Heart left ventricle (tissue), 13 donors: ENCODE measurements around the gene GAL3ST2.

Source experiments
- POLR2A ChIP-seq, 2 donors: fragments of 450-650 bp; IDR thresholded peaks; one replicate each; pipeline ENCODE4 v1.6.1; 2017; ENCODE audit warnings: antibody characterized with exemption in 2 of 2, mild to moderate bottlenecking in 2 of 2, moderate library complexity in 2 of 2
- TF ChIP-seq, protein P1 (sequence below), 12 donors: fragments of 200-600 bp; sonication (generic) in 4 of 12; IDR thresholded peaks; one replicate each; pipeline versions ENCODE4 v1.5.0 to v1.8.0; 2018 to 2022; ENCODE audit warnings: antibody characterized with exemption in 12 of 12, mild to moderate bottlenecking in 5 of 12
- donor health status: ischemic (EF 13 %, LVEDD 7.1; RV severe dilation, severe dysfunction).
- donor health status: DM: no; HTN: yes; CAD: no.
- donor health status: DM: no; HTN: no; CAD: no.
- donor health status: ischemic (EF 25% LVEDD 6.9; RV normal size, moderate dysfunction).
- donor health status: ischemic (EF 25% LVEDD 5.7; RV mildly dilated, moderate dysfunction).
- donor health status: ischemic (EF 35%, LVEDD 5.7; RV mildly dilated, moderate dysfunction).
- donor health status: nonischemic (EF 11% LVEDD 7.7; RV severe dilation, severe dysfunction).
- donor health status: DM: yes; HTN: yes; CAD: no.
- donor health status: PGD.
- donor health status: ischemic (EF 29% LVEDD 5.4; RV normal size, mild dysfunction).
- donor health status: nonischemic (EF 23%, LVEDD 6.1; RV moderate dilation, normal function).

DNA sequence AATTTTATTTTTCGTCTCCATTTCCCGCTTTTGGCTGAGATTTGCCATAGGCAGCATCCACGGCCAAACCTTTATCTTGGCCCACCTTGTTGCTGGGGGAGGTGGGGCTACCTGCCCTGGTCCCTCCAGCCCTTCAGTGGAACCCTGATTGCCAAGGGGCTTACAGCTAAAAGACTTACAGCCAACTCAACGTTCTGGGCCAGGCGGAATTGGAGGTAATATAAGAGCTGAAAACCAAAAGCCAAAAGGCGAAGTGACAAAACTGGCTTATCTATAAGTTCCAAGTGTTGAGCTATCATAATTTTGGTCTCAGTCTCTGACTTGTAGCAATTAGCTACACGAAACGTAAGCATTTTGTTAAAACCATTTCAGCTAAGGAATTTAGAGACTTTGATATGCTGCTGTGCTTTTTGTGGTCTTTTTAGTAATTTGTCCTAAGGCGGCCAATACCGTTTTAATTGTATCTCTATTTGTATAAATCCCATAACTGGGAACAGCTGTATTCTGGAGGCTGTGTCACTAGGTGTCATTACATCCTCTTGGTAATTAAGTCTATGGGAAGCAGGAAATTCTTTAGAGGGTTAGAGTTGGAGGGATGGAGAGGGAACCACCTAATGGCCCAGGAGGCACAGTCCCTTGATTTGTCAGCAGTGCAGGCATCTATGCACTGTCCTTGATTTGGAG lies 58.0 kb downstream of the GAL3ST2 start:
- TF ChIP-seq, protein P1, sequence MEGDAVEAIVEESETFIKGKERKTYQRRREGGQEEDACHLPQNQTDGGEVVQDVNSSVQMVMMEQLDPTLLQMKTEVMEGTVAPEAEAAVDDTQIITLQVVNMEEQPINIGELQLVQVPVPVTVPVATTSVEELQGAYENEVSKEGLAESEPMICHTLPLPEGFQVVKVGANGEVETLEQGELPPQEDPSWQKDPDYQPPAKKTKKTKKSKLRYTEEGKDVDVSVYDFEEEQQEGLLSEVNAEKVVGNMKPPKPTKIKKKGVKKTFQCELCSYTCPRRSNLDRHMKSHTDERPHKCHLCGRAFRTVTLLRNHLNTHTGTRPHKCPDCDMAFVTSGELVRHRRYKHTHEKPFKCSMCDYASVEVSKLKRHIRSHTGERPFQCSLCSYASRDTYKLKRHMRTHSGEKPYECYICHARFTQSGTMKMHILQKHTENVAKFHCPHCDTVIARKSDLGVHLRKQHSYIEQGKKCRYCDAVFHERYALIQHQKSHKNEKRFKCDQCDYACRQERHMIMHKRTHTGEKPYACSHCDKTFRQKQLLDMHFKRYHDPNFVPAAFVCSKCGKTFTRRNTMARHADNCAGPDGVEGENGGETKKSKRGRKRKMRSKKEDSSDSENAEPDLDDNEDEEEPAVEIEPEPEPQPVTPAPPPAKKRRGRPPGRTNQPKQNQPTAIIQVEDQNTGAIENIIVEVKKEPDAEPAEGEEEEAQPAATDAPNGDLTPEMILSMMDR (IDR thresholded peaks at IDR 0.05) = no peak
- TF ChIP-seq POLR2A (IDR thresholded peaks at IDR 0.05) = no peak
